LNCaP clone FGC (cell line): Measurements from ENCODE around the gene S100G.

Experiments used
- DNase-seq: peaks from one replicate; pipeline ENCODE4 v3.0.0-alpha.2; 2011; ENCODE audit warnings: low read depth
- H3K4me3 ChIP-seq: 2 replicates; pipeline ENCODE4 v1.5.1; 2011; ENCODE audit warnings: mild to moderate bottlenecking, low read depth, low read length, control low read depth
- CTCF ChIP-seq: IDR thresholded peaks from 2 replicates; pipeline ENCODE4 v1.5.1; 2012; ENCODE audit warnings: mild to moderate bottlenecking; ENCODE audit not compliant: control insufficient read depth, insufficient read depth; ENCODE audit errors: extremely low read depth

The S100G gene

GRCh38 chrX:16683007-16683664 is 33.2 kb downstream of the S100G start:
- TF ChIP-seq CTCF: no peak
- no peak for DNase-seq
- H3K4me3 ChIP-seq: no peak overlapping the region

DNA sequence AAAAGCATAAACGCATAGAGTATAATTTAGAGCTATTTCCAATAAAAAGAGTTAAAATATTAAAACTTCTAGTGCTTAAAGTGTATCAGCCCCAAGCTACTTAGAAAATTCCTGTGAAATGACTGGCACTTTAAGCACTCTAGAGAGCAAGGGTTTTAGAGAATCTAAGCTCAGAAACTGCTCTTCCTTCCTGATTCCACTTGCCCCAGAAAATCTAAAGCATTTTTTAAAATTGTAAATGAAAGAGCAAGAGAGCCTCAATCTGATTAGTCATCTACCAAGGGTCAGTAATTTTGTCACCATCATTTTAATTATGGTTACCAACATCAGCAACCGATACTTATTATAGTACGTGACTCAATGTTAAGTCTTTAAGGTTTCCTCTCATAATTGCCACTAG is 37.6 kb downstream of the S100G start:
- TF ChIP-seq CTCF: no peak
- no peak for DNase-seq
- no peak overlapping the region for H3K4me3 ChIP-seq

DNA sequence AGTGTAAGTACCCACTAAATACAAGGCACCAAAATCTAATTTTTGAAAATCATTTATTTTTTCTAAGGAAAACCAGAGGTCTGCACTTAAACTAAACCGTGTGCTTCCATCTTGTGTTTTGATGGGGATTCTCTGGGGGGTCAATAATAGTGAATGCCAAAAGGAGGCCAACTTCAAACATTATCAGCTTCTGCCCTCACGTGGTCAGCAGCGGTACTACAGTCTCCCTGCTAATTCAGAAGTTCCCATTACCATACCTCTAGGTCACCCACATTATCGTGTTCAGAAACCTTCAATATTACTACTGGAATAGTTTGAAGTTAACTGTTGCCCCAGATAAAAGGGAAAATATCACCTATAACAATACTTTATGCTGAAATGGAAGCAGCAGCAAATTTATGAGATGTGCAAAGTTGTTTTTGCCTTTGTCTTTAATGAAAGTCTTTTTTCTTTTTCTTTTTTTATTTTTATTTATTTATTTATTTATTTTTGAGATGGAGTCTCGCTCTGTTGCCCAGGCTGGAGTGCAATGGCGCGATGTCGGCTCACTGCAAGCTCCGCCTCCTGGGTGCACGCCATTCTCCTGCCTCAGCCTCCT is 45.2 kb downstream of the S100G start:
- peak; percentile 61 for TF ChIP-seq CTCF
- H3K4me3 ChIP-seq: no peak overlapping the region
- DNase-seq: no peak

DNA sequence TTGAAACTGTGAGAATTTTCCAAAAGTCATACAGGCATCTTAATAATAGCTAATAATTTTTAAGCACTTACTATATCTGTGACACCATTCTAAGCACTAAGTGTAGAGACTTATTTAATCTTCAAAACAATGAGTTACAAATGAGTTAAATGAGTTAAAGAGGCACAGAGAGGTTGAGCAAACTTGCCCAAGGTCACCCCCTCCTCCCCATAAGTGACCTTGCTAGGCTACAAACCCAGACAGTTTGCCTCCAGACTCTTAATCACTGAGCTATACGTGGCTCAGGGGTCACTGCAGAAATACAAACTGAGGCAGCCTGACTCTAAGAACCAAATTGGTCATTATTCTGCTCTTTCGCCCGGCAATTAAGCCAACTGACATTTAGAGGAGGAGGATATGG is 47.0 kb downstream of the S100G start:
- no peak for TF ChIP-seq CTCF
- H3K4me3 ChIP-seq: no peak overlapping the region
- no peak for DNase-seq

- no peak for DNase-seq
- no peak overlapping the region for H3K4me3 ChIP-seq
- TF ChIP-seq CTCF: no peak
These were observed 49.4 kb downstream of the S100G start for GRCh38 chrX:16699389-16699788.

DNA sequence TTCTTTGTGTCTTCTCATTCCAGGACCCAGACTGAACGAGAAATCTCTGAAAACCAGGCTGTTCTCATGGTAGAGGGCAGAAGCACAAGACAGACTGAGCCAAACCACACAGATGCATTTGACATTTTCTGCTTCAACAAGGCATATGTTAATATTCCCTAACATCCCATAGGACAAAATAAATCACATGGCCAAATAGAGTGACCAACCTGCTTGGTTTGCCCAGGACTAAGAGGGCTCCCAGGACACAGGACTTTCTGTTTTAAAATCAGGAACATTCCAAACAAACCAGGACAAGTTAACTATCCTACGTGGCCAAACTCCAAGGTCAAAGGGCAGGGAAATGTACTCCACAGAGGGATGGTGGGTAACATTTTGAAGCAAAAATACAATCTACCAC is 50.8 kb downstream of the S100G start:
- TF ChIP-seq CTCF: no peak
- no peak for DNase-seq
- no peak overlapping the region for H3K4me3 ChIP-seq

DNA sequence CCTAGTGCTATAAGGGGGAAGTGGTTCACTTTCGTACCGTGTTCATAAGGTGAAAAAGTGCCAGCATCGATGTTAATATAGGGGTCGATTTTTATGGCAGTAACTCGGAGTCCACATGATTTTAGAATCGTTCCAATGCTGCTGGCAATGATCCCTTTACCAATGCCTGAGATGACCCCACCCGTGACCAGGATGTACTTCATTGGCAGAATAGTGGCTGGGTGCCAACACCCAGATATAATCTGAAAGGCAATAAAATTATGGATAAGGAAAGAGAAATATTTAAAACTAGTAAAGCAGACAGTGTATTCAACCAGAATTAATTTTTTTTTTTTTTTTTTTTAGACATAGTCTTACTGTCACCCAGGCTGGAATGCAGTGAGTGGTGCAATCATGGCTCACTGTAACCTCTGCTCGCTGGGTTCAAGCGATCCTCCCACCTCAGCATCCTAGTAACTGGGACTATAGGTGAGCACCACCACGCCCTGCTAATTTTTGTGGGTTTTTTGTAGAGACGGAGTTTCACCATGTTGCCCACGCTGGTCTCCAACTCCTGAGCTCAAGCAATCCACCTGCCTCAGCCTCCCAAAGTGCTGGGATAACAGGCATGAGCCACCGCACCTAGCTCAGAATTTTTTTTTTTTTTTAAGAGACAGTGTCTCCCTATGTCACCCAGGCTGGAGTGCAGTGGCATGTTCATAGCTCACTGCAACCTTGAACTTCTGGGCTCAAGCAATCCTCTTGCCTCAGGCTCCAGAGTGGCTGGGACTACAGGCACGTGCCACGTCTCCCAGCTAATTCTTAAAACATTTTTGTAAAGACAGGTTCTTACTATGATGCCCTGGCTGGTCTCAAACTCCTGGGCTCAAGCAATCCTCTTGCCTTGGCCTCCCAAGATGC is 53.0 kb downstream of the S100G start:
- TF ChIP-seq CTCF: no peak
- H3K4me3 ChIP-seq: no peak overlapping the region
- no peak for DNase-seq
